Stimulated activated naive B cell treated with anti-CD40 and anti-IgM and Interleukin-4, amounts not matched to agents 10 μg/mL and 1 μg/mL and 100 μg/mL, for 72 hours (primary cell): Measurements from ENCODE around the gene ADGRV1.

Experiments
- ATAC-seq, 2 donors: fragments of 150-1000 bp; cut with Tn5 transposase; replicated peaks; 2 replicates each; pipeline ENCODE4 v1.10.0; 2021; ENCODE audit warnings: moderate library complexity in 1 of 2
- DNase-seq: peaks from one replicate; pipeline ENCODE4 v3.0.0; 2021
- H3K27ac Mint-ChIP-seq: one replicate; pipeline ENCODE4 v1.8.0; 2022; ENCODE audit warnings: mild to moderate bottlenecking, mixed read lengths
- H3K27me3 Mint-ChIP-seq, 2 donors: one replicate each; pipeline ENCODE4 v1.8.0; 2022; ENCODE audit warnings: mixed read lengths in 2 of 2
- H3K36me3 Mint-ChIP-seq, 2 donors: one replicate each; pipeline ENCODE4 v1.8.0; 2022; ENCODE audit warnings: mixed read lengths in 2 of 2, mild to moderate bottlenecking in 1 of 2
- H3K4me1 Mint-ChIP-seq, 2 donors: one replicate each; pipeline ENCODE4 v1.8.0; 2022; ENCODE audit warnings: mixed read lengths in 2 of 2, mild to moderate bottlenecking in 1 of 2
- H3K4me3 Mint-ChIP-seq, 2 donors: one replicate each; pipeline ENCODE4 v1.8.0; 2022; ENCODE audit warnings: mild to moderate bottlenecking in 2 of 2, mixed read lengths in 2 of 2, moderate library complexity in 1 of 2
- H3K9me3 Mint-ChIP-seq, 2 donors: one replicate each; pipeline ENCODE4 v1.8.0; 2022; ENCODE audit warnings: mixed read lengths in 2 of 2, mild to moderate bottlenecking in 1 of 2

Gene ADGRV1

DNA sequence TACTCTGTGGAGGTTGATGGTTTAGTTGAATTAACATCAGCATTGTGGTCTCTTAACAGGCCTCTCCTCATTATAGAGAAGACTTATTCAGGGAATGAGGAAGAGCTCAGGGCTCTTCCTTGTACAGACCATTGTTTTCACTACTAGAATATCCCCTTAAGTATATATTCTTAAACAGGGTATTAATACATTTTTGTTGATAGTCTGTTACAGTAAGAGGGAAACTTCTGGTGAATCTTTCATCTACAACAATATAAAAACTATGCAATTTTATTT is 330.7 kb downstream of the ADGRV1 start:
- ATAC-seq (no peak), DNase-seq (no peak)
- Mint-ChIP-seq H3K27ac (no peak overlapping the region), H3K9me3 (no peaks in the 10 kb centered on the region), H3K27me3 (peaks cover 0 to 8% of the 10 kb centered on the region in 2 donors), H3K4me3 (no peak overlapping the region), H3K36me3 (no peaks in the 10 kb centered on the region), H3K4me1 (no peaks in the 10 kb centered on the region)

DNA sequence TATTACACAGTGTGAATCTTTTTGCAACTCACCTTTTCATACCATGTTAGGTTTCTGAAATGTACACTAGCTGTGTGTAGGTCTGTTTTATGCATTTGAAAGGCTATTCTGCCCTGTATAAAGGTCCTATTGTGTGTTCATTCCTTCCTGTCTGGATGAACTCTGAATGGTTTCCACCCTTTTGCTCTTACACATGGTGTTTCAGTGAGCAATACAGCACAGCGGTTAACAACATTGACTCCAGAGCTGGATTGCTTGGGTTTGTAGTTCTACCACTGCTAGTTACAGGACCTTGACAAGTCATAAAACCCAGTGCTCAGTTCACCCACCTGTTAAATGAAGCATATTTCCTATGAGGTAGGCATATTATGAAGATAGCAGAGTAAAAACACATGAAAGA is 331.6 kb downstream of the ADGRV1 start:
- H3K4me3 Mint-ChIP-seq, result no peak overlapping the region
- H3K27ac Mint-ChIP-seq, result no peak overlapping the region
- no peaks in the 10 kb centered on the region for H3K4me1 Mint-ChIP-seq
- H3K27me3 Mint-ChIP-seq, result peaks cover 0 to 8% of the 10 kb centered on the region in 2 donors
- H3K36me3 Mint-ChIP-seq, result no peaks in the 10 kb centered on the region
- no peaks in the 10 kb centered on the region for H3K9me3 Mint-ChIP-seq
- ATAC-seq (no peak), DNase-seq (no peak)

GRCh38 chr5:90894866-90895420 is 336.3 kb downstream of the ADGRV1 start:
- no peak overlapping the region for H3K4me3 Mint-ChIP-seq
- H3K4me1 Mint-ChIP-seq, result no peaks in the 10 kb centered on the region
- ATAC-seq (no peak), DNase-seq (no peak)
- no peaks in the 10 kb centered on the region for H3K27me3 Mint-ChIP-seq
- H3K9me3 Mint-ChIP-seq, result no peaks in the 10 kb centered on the region
- H3K36me3 Mint-ChIP-seq, result no peaks in the 10 kb centered on the region
- H3K27ac Mint-ChIP-seq, result no peak overlapping the region

- no peak for ATAC-seq
- H3K27me3 Mint-ChIP-seq, result no peaks in the 10 kb centered on the region
- H3K9me3 Mint-ChIP-seq, result no peaks in the 10 kb centered on the region
- no peak overlapping the region for H3K27ac Mint-ChIP-seq
- H3K36me3 Mint-ChIP-seq, result no peaks in the 10 kb centered on the region
- H3K4me1 Mint-ChIP-seq, result no peaks in the 10 kb centered on the region
- no peak for DNase-seq
- H3K4me3 Mint-ChIP-seq, result no peak overlapping the region
These were observed 339.0 kb downstream of the ADGRV1 start for GRCh38 chr5:90897618-90898017.

- H3K27ac Mint-ChIP-seq, result no peak overlapping the region
- DNase-seq (no peak), ATAC-seq (no peak)
- H3K4me3 Mint-ChIP-seq, result no peak overlapping the region
- H3K4me1 Mint-ChIP-seq, result no peaks in the 10 kb centered on the region
- H3K9me3 Mint-ChIP-seq, result no peaks in the 10 kb centered on the region
- no peaks in the 10 kb centered on the region for H3K36me3 Mint-ChIP-seq
- no peaks in the 10 kb centered on the region for H3K27me3 Mint-ChIP-seq
These were observed 339.9 kb downstream of the ADGRV1 start for GRCh38 chr5:90898326-90899013.

- no peak for DNase-seq
- Mint-ChIP-seq H3K4me3 (no peak overlapping the region), H3K4me1 (no peaks in the 10 kb centered on the region), H3K27ac (no peak overlapping the region), H3K9me3 (no peaks in the 10 kb centered on the region), H3K36me3 (no peaks in the 10 kb centered on the region), H3K27me3 (peaks cover 0 to 3% of the 10 kb centered on the region in 2 donors)
- ATAC-seq, result no peak
These were observed 340.5 kb downstream of the ADGRV1 start for GRCh38 chr5:90899014-90899604.

DNA sequence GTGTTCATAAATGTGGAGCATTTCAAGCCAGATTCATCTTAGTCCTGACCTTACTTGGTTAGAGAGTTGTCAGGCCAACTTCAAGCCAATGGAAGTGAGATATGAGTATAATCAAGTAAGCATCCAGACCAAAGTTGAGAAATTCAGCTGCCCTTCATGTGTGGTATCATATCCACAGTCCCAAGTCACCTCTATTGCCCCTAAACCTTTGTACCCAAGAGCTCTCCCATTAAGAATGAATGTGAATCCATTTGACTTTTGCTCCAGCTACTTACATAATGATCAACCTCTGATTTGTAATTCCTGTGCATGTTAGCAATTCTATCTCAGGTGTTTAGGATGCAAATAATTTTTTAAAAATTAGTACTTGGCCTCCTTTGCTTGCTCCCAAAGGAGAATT is 342.7 kb downstream of the ADGRV1 start:
- Mint-ChIP-seq H3K9me3 (no peaks in the 10 kb centered on the region), H3K4me1 (no peaks in the 10 kb centered on the region), H3K27ac (no peak overlapping the region), H3K4me3 (no peak overlapping the region), H3K27me3 (peaks cover 3 to 8% of the 10 kb centered on the region in 2 donors), H3K36me3 (no peaks in the 10 kb centered on the region)
- DNase-seq (no peak), ATAC-seq (no peak)

DNA sequence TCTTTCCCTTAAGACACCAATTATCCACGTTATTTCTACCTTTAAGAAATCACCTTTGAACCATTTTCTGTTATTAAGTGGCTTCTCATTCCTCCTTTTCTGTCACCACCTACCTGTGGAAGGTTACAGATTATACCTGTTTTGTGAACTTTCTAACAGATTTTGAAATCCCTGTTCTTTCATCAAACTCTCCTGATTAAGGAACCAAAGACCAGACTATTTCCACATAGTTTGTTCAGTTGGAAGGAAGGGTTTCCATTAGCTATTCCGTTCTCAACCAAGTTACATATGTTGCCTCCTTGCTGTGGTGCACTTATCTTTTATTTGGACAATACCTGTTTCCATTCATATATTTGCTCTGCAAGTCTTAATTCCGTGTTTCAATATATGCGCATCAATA is 343.6 kb downstream of the ADGRV1 start:
- Mint-ChIP-seq H3K27ac (no peak overlapping the region), H3K4me3 (no peak overlapping the region), H3K9me3 (no peaks in the 10 kb centered on the region), H3K4me1 (no peaks in the 10 kb centered on the region), H3K27me3 (peaks cover 4 to 14% of the 10 kb centered on the region in 2 donors), H3K36me3 (no peaks in the 10 kb centered on the region)
- ATAC-seq (no peak), DNase-seq (no peak)

GRCh38 chr5:90902651-90903386 is 344.2 kb downstream of the ADGRV1 start:
- Mint-ChIP-seq H3K27ac (no peak overlapping the region), H3K4me1 (no peaks in the 10 kb centered on the region), H3K9me3 (no peaks in the 10 kb centered on the region), H3K27me3 (peaks cover 8 to 19% of the 10 kb centered on the region in 2 donors), H3K4me3 (no peak overlapping the region), H3K36me3 (no peaks in the 10 kb centered on the region)
- DNase-seq (no peak), ATAC-seq (no peak)

GRCh38 chr5:90909101-90909503 is 350.5 kb downstream of the ADGRV1 start:
- no peak for ATAC-seq
- Mint-ChIP-seq H3K4me3 (no peak overlapping the region), H3K4me1 (no peaks in the 10 kb centered on the region), H3K27me3 (peaks cover 9 to 19% of the 10 kb centered on the region in 2 donors), H3K36me3 (no peaks in the 10 kb centered on the region), H3K27ac (no peak overlapping the region), H3K9me3 (no peaks in the 10 kb centered on the region)
- DNase-seq, result no peak

DNA sequence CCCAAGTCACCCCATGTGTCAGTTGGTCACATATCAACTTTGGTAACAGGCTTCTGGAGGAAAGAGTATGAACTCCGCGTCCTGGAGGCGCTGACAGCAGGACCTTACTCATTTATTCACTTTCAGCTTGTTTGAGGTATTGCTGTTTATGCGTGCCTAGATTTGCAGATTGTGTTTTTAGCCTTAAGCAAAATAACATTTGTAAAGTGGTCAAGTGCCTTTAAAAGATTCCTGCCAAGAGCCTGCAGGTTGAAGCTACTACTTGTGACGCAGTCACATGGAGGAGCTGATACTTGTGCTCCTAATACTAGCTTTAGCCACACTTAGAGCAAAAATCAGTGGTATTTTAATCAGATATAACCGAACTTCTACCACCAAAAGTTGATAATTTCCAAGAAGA is 351.3 kb downstream of the ADGRV1 start:
- no peaks in the 10 kb centered on the region for H3K36me3 Mint-ChIP-seq
- no peak for ATAC-seq
- H3K27ac Mint-ChIP-seq, result no peak overlapping the region
- no peaks in the 10 kb centered on the region for H3K4me1 Mint-ChIP-seq
- H3K27me3 Mint-ChIP-seq, result peaks cover 9 to 13% of the 10 kb centered on the region in 2 donors
- H3K9me3 Mint-ChIP-seq, result no peaks in the 10 kb centered on the region
- DNase-seq, result no peak
- H3K4me3 Mint-ChIP-seq, result no peak overlapping the region

GRCh38 chr5:90911169-90911568 is 352.6 kb downstream of the ADGRV1 start:
- ATAC-seq (no peak), DNase-seq (no peak)
- Mint-ChIP-seq H3K4me3 (no peak overlapping the region), H3K27ac (no peak overlapping the region), H3K27me3 (peaks cover 11 to 15% of the 10 kb centered on the region in 2 donors), H3K9me3 (no peaks in the 10 kb centered on the region), H3K4me1 (no peaks in the 10 kb centered on the region), H3K36me3 (no peaks in the 10 kb centered on the region)

DNA sequence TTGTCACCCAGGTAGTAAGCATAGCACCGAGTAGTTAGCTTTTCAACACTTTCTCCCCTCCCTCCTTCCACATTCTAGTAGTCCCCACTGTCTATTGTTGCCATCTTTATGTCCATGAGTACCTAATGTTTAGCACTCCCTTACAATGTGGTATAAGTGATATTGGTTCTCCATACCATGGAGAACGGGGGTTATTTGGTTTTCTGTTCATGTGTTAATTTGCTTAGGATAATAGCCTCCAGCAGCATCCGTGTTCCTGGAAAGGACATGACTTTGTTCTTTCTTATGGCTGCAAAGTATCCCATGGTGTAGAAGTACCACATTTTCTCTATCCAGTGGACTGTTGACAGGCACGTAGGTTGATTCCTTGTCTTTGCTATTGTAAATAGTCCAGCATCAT is 353.9 kb downstream of the ADGRV1 start:
- Mint-ChIP-seq H3K4me1 (no peaks in the 10 kb centered on the region), H3K27ac (no peak overlapping the region), H3K36me3 (no peaks in the 10 kb centered on the region), H3K9me3 (no peaks in the 10 kb centered on the region), H3K4me3 (no peak overlapping the region), H3K27me3 (peaks cover 2 to 12% of the 10 kb centered on the region in 2 donors)
- no peak for ATAC-seq
- DNase-seq, result no peak

GRCh38 chr5:90915393-90915792 is 356.8 kb downstream of the ADGRV1 start:
- H3K36me3 Mint-ChIP-seq, result no peaks in the 10 kb centered on the region
- H3K27me3 Mint-ChIP-seq, result peaks cover 0 to 11% of the 10 kb centered on the region in 2 donors
- no peak overlapping the region for H3K4me3 Mint-ChIP-seq
- H3K27ac Mint-ChIP-seq, result no peak overlapping the region
- H3K9me3 Mint-ChIP-seq, result no peaks in the 10 kb centered on the region
- no peaks in the 10 kb centered on the region for H3K4me1 Mint-ChIP-seq
- ATAC-seq, result no peak
- no peak for DNase-seq
